NT2/D1 (cell line): ENCODE measurements around the gene IL12B.
"Not testable (repeated sequence)": the region's sequence is repeated elsewhere in the genome, so short reads cannot be mapped to it uniquely, and the experiment has no call there.

Experiments
- SUZ12 ChIP-seq: IDR thresholded peaks from 2 replicates; pipeline ENCODE4 v1.6.1; 2011; ENCODE audit not compliant: insufficient read length, insufficient read depth; ENCODE audit errors: extremely low read depth
- YY1 ChIP-seq: IDR thresholded peaks from 2 replicates; pipeline ENCODE4 v1.6.1; 2011; ENCODE audit not compliant: insufficient read length, insufficient read depth
- ZNF274 ChIP-seq: IDR thresholded peaks from 2 replicates; pipeline ENCODE4 v1.6.1; 2011; ENCODE audit warnings: mild to moderate bottlenecking, low read depth, low read length

DNA sequence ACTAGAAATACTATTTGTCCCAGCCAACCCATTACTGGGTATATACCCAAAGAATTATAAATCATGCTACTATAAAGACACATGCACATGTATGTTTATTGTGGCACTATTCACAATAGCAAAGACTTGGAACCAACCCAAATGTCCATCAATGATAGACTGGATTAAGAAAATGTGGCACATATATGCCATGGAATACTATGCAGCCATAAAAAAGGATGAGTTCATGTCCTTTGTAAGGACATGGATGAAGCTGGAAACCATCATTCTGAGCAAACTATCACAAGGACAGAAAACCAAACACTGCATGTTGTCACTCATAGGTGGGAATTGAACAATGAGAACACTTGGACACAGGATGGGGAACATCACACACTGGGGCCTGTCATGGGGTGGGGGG, 20.4 kb upstream of the IL12B start:
- TF ChIP-seq YY1, SUZ12, ZNF274: not testable (repeated sequence)
